Body of pancreas (tissue), 4 donors: ENCODE measurements around the gene SIX2. TPM values are rescaled to one million over a fixed set of nuclear protein-coding genes. Genes with fewer than 3 reads are reported as not detected.

Experiments used
- ATAC-seq: fragments of 150-250 bp; one replicate; pipeline ENCODE4 v1.9.1; 2016
- DNase-seq, 4 donors: peaks; one replicate each; pipeline ENCODE4 v3.0.0-alpha.2; 2019
- H3K27ac ChIP-seq, 4 donors: fragments of 200-600 bp; sonication (generic); 1 replicate in 3 of 4; 2 replicates in 1 of 4; pipeline versions ENCODE4 v1.5.1 to v1.6.1; 2016 to 2019; ENCODE audit warnings: mild to moderate bottlenecking in 1 of 4, mixed read lengths in 1 of 4, moderate library complexity in 1 of 4
- H3K27me3 ChIP-seq, 2 donors: fragments of 200-600 bp; sonication (generic); one replicate each; pipeline ENCODE4 v1.6.0; 2016; ENCODE audit warnings: mild to moderate bottlenecking in 1 of 2
- H3K36me3 ChIP-seq, 2 donors: fragments of 200-600 bp; sonication (generic); replicated peaks in 1 of 2; 2 replicates each; pipeline ENCODE4 v1.5.1; 2016; ENCODE audit warnings: low read depth in 2 of 2; ENCODE audit not compliant: insufficient read depth in 1 of 2
- H3K4me1 ChIP-seq: fragments of 200-600 bp; sonication (generic); one replicate; pipeline ENCODE4 v1.6.0; 2016
- H3K4me3 ChIP-seq, 2 donors: fragments of 200-600 bp; sonication (generic); 1 replicate in 1 of 2; 2 replicates in 1 of 2; pipeline ENCODE4 v1.5.1; 2016 to 2019
- H3K9me3 ChIP-seq, 3 donors: fragments of 200-600 bp; sonication (generic); 1 replicate in 2 of 3; 2 replicates in 1 of 3; pipeline ENCODE4 v1.5.1; 2016
- POLR2A ChIP-seq, 3 donors: fragments of 450-650 bp; IDR thresholded peaks; one replicate each; pipeline ENCODE4 v1.6.1; 2016; ENCODE audit warnings: antibody characterized with exemption in 3 of 3, mild to moderate bottlenecking in 2 of 3
- WGBS, 2 donors: methylation state at CpG; one replicate each; pipeline ENCODE4 v1.1.5; 2017; 5-methylcytosine and 5-hydroxymethylcytosine counted together
- intact Hi-C: fragments of 100-400 bp; cut with DNase I; formaldehyde crosslinking; loops from one replicate; pipeline ENCODE4 v1.15.1; 2023
- total RNA-seq, 2 donors: library from RNA; depleted of rRNA; stranded (reverse); fragments of >200 nt; gene quantifications; one replicate each; pipeline ENCODE4 v1.1.0, GENCODE V29; 2016
- TF ChIP-seq, protein P1 (sequence below), 7 experiments: fragments of 450-650 bp in 4 of 7; fragments of 200-600 bp in 3 of 7; sonication (generic) in 3 of 7; IDR thresholded peaks; one replicate each; pipeline ENCODE4 v1.5.1; 2016 to 2019; ENCODE audit warnings: antibody characterized with exemption in 7 of 7

The SIX2 gene
- total RNA-seq, 2 donors from 2014 or later = 2.3 to 5.2 TPM

DNA sequence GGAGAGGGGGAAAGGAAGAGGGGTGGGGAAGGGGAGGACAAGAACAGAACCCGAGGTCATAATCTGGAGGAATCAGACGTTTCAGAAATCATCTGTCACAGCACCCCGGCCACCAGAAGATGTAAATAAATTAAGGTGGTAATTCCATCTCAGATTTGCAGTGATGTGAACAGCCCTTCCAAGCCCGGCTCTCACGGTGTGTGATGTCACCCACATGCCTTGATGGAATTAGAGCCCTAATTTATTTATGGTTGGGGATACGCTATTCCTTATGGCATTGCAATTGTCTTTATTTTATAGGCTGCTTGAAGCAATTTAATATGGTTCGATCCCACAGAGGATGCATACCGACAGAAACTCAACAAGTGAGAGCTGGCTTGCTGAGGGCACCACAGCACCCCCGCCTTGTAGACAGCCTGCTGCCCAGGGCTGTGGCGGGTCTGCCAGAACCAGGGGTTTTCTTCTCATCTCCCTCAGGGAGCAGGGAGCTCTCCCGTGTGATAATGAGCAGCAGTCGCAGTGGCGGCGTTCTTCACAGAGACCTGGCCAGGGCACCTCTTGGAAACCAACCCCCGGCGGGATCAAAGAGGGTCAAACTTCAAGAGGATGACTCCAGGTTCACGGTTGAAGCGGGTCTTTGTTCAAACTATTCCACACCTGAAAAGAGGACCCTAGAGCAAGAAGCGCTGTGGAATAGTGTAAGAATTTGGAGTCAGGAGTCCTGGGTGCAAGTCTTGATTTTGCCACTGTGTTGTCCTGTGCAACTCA lies 40.5 kb upstream of the SIX2 start:
- H3K27ac ChIP-seq = no peak overlapping the region
- intact Hi-C loops = no loop called here
- no peak overlapping the region for H3K4me3 ChIP-seq
- no peaks in the 10 kb centered on the region for H3K36me3 ChIP-seq
- H3K4me1 ChIP-seq = no peaks in the 10 kb centered on the region
- TF ChIP-seq, protein P1, sequence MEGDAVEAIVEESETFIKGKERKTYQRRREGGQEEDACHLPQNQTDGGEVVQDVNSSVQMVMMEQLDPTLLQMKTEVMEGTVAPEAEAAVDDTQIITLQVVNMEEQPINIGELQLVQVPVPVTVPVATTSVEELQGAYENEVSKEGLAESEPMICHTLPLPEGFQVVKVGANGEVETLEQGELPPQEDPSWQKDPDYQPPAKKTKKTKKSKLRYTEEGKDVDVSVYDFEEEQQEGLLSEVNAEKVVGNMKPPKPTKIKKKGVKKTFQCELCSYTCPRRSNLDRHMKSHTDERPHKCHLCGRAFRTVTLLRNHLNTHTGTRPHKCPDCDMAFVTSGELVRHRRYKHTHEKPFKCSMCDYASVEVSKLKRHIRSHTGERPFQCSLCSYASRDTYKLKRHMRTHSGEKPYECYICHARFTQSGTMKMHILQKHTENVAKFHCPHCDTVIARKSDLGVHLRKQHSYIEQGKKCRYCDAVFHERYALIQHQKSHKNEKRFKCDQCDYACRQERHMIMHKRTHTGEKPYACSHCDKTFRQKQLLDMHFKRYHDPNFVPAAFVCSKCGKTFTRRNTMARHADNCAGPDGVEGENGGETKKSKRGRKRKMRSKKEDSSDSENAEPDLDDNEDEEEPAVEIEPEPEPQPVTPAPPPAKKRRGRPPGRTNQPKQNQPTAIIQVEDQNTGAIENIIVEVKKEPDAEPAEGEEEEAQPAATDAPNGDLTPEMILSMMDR (IDR thresholded peaks at IDR 0.05) = no peak
- TF ChIP-seq POLR2A (IDR thresholded peaks at IDR 0.05) = no peak
- DNase-seq (no peak), ATAC-seq (no peak)
- no peaks in the 10 kb centered on the region for H3K9me3 ChIP-seq
- no peaks in the 10 kb centered on the region for H3K27me3 ChIP-seq
- 81 to 87% methylated on average over 19 of the region's 19 CpGs for WGBS, 2 donors

DNA sequence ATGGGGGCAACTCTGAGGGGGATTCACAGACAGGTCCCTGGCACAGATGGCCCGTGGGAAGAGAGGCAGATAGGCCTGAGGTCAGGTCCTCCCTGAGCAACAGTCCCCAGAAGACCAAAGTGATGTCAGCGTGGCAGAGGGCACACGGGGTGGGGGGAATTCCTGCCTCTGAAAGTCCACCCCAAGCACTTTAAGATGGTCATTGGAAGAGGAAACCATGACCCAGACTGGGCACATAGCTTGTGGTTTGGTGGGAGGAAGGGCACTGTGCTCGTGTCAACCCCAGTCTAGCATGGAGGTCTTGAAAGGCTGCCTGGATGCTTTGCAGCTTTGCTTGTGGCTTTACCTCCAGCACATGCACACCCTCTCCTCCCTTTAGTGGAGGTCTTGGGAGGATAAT lies 38.0 kb upstream of the SIX2 start:
- Histone ChIP-seq H3K4me3 (no peak overlapping the region), H3K27ac (no peak overlapping the region), H3K9me3 (no peaks in the 10 kb centered on the region), H3K4me1 (no peaks in the 10 kb centered on the region), H3K27me3 (no peaks in the 10 kb centered on the region), H3K36me3 (no peaks in the 10 kb centered on the region)
- ATAC-seq (no peak), DNase-seq (no peak)
- no peak for TF ChIP-seq POLR2A (IDR thresholded peaks at IDR 0.05)
- TF ChIP-seq, protein P1 (IDR thresholded peaks at IDR 0.05) = no peak
- WGBS, 2 donors = 49 to 66% methylated on average over 4 of the region's 4 CpGs
- intact Hi-C loops = no loop called here

DNA sequence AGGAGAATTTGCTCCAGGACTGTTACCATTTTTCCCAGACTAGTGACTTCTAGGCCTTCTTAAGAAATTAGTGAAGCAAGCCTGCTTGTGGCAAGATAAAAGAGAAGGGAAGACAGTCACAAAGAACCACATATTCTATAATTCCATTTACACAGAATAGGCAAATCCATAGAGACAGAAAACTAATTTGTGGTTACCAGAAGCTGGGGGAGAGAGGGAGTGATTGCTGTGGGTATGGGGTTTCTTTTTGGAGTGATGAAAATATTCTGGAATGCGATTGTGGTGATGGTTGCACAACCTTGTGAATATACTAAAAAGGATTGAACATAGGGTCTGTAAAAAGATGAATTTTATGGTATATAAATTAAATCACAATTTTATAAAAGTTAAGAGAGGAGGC lies 37.5 kb upstream of the SIX2 start:
- intact Hi-C loops = no loop called here
- TF ChIP-seq, protein P1 (IDR thresholded peaks at IDR 0.05) = no peak
- no peak for TF ChIP-seq POLR2A (IDR thresholded peaks at IDR 0.05)
- Histone ChIP-seq H3K4me1 (no peaks in the 10 kb centered on the region), H3K4me3 (no peak overlapping the region), H3K36me3 (no peaks in the 10 kb centered on the region), H3K9me3 (no peaks in the 10 kb centered on the region), H3K27ac (no peak overlapping the region), H3K27me3 (no peaks in the 10 kb centered on the region)
- ATAC-seq (no peak), DNase-seq (no peak)
- WGBS, 2 donors = 89 to 100% methylated on average over 1 of the region's 1 CpG

DNA sequence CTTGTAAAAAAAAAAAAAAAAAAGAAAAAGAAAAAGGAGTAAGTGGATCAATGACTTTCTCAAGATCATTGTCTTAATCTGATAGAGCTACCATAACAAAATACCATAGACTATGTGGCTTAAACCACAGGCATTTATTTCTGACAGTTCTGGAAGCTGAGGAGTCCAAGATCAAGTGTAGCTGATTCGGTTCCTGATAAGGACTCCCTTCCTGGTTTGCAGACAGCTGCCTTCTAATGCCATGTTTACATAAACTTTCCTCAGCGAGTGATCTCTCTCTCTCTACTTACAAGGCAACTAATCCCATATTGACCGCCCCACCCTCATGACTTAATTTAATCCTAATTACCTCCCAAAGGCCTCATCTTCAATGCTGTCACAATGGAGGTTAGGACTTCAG lies 36.5 kb upstream of the SIX2 start:
- Histone ChIP-seq H3K36me3 (no peaks in the 10 kb centered on the region), H3K4me1 (no peaks in the 10 kb centered on the region), H3K27ac (no peak overlapping the region), H3K9me3 (no peaks in the 10 kb centered on the region), H3K27me3 (no peaks in the 10 kb centered on the region), H3K4me3 (no peak overlapping the region)
- no peak for TF ChIP-seq POLR2A (IDR thresholded peaks at IDR 0.05)
- TF ChIP-seq, protein P1 (IDR thresholded peaks at IDR 0.05) = no peak
- intact Hi-C loops = no loop called here
- no peak for DNase-seq
- 83 to 84% methylated on average over 3 of the region's 3 CpGs for WGBS, 2 donors
- no peak for ATAC-seq

DNA sequence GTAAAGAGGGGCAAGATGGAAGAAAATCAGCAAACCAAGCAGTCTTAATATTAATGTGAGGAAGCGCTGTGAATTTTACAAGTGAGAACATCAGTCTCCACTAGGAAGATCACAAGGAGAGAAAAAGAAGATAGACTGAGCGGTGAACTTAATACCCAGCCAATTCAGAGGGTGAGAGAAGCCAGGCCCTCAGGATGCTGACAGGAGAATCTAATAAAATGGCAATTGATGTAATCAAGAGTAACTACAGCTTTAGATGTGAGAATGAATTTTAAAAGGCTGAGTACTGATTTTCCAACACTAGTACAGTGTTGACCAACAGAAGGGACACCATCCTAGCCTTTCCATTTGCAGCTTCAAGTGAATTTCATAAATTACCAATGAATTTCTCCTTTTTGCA lies 35.7 kb upstream of the SIX2 start:
- WGBS, 2 donors = 85 to 97% methylated on average over 2 of the region's 2 CpGs
- H3K9me3 ChIP-seq = no peaks in the 10 kb centered on the region
- intact Hi-C loops = no loop called here

More for the DNA sequence above, 35.7 kb upstream of the SIX2 start:
- no peaks in the 10 kb centered on the region for H3K4me1 ChIP-seq
- no peaks in the 10 kb centered on the region for H3K27me3 ChIP-seq
- H3K27ac ChIP-seq = no peak overlapping the region
- TF ChIP-seq POLR2A (IDR thresholded peaks at IDR 0.05) = no peak
- TF ChIP-seq, protein P1 (IDR thresholded peaks at IDR 0.05) = no peak
- H3K36me3 ChIP-seq = no peaks in the 10 kb centered on the region
- no peak for ATAC-seq
- H3K4me3 ChIP-seq = no peak overlapping the region
- no peak for DNase-seq
